ENCODE results near the gene ABCB7. TPM values are rescaled to one million over a fixed set of nuclear protein-coding genes. Genes with fewer than 3 reads are reported as not detected.
A peak's percentile ranks its signal among the peaks of the same experiment; 100 is the strongest.

ABCB7 gene
- total RNA-seq, 6 experiments from 2014 or later = 14.6 to 24.5 (median 19.8) TPM

DNA sequence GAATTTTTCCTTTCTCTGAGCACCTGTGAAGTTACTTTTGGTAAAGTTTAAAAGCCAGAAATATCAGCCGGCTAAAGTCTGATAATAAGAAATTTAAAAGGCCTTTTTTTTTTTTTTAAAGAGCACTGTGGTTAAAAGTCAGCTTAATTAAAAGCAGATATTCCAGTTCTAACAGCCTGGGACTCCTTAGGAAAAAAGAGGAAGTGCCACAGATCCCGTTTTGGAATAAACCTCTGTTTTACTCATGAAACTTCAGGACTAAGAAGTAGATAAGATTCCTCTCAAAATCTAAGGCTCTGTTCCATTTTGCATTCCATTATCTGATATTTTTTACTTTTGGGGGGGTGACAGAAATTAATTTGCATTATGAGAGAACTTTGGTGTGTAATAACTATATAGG, 37.8 kb downstream of the ABCB7 start:
- Histone ChIP-seq H3K27ac (no peak overlapping the region), H3K27me3 (no peaks in the 10 kb centered on the region), H3K4me1 (no peaks in the 10 kb centered on the region), H3K4me3 (no peak overlapping the region), H3K9me3 (no peaks in the 10 kb centered on the region), H3K36me3 (no peaks in the 10 kb centered on the region)
- 44% methylated on average over 2 of the region's 2 CpGs for WGBS (ENCODE audit: insufficient coverage, low coverage, low lambda C conversion rate, missing lambda C conversion rate)
- ATAC-seq (no peak), DNase-seq (no peak)
- TF ChIP-seq POLR2A (IDR thresholded peaks at IDR 0.05) = no peak
- TF ChIP-seq, protein P1, sequence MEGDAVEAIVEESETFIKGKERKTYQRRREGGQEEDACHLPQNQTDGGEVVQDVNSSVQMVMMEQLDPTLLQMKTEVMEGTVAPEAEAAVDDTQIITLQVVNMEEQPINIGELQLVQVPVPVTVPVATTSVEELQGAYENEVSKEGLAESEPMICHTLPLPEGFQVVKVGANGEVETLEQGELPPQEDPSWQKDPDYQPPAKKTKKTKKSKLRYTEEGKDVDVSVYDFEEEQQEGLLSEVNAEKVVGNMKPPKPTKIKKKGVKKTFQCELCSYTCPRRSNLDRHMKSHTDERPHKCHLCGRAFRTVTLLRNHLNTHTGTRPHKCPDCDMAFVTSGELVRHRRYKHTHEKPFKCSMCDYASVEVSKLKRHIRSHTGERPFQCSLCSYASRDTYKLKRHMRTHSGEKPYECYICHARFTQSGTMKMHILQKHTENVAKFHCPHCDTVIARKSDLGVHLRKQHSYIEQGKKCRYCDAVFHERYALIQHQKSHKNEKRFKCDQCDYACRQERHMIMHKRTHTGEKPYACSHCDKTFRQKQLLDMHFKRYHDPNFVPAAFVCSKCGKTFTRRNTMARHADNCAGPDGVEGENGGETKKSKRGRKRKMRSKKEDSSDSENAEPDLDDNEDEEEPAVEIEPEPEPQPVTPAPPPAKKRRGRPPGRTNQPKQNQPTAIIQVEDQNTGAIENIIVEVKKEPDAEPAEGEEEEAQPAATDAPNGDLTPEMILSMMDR (IDR thresholded peaks at IDR 0.05) = no peak
- intact Hi-C loops (cut with DNase I) = no loop called here

DNA sequence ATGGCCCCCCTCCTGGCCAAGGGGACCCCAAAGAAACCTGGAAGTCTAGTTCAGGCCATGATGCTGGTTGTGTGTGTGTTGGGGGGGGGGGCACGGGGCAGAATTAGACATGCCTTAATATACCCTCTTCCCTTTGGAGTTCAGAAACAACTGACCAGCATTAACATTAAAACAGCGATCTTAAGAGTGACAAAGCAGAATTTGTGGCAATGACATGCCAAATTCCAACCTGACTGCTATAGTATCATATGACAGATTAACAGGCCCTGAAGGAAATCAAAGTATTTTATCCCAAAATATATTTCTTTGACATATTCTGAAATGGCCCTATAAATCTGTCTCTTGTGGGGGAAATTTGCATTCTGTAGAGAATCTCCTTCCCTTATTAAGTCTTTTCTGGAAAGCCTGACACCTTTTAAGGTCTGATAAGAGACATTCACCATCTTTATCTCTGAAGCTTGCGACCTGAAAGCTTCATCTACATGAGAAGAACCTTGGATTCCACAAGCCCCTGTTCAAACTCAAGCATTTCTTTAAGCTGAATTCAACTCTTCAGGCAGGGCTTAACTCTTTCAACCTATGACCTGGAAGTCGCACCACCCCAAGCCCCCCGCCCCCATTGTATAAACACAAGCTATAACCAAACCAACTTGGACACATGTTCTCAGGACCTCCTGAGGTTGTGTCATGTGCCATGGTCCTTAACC, 40.2 kb downstream of the ABCB7 start:
- DNase-seq = no peak
- no peak overlapping the region for H3K27ac ChIP-seq
- no peaks in the 10 kb centered on the region for H3K27me3 ChIP-seq
- H3K9me3 ChIP-seq = no peaks in the 10 kb centered on the region
- no peaks in the 10 kb centered on the region for H3K36me3 ChIP-seq
- intact Hi-C loops (cut with DNase I) = no loop called here
- TF ChIP-seq, protein P1 (IDR thresholded peaks at IDR 0.05) = no peak
- TF ChIP-seq POLR2A (IDR thresholded peaks at IDR 0.05) = no peak
- no peak for ATAC-seq
- no peaks in the 10 kb centered on the region for H3K4me1 ChIP-seq
- H3K4me3 ChIP-seq = no peak overlapping the region
- WGBS (ENCODE audit: insufficient coverage, low coverage, low lambda C conversion rate, missing lambda C conversion rate) = 64% methylated on average over 1 of the region's 5 CpGs

DNA sequence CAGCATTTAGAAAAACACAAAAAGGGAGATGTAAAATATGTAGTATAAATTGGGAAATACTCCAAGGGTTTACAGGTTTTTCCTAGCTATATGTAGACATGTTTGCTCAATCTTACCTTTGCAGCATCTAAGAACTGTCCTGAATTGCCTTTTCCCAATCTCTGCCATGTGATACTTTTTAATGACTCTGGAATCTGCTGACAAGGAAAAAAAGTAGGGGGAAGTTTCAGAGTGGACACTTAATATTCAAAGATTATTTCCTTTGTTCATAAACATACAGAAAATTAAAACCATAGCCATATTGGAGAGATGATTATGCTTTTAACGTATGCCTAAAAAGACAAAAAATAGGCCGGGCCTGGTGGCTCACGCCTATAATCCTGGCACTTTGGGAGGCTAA, 41.4 kb downstream of the ABCB7 start:
- intact Hi-C loops (cut with DNase I) = no loop called here
- TF ChIP-seq POLR2A (IDR thresholded peaks at IDR 0.05) = no peak
- Histone ChIP-seq H3K4me1 (no peaks in the 10 kb centered on the region), H3K27me3 (no peaks in the 10 kb centered on the region), H3K27ac (no peak overlapping the region), H3K36me3 (no peaks in the 10 kb centered on the region), H3K9me3 (no peaks in the 10 kb centered on the region), H3K4me3 (no peak overlapping the region)
- 46% methylated on average over 3 of the region's 3 CpGs for WGBS (ENCODE audit: insufficient coverage, low coverage, low lambda C conversion rate, missing lambda C conversion rate)
- DNase-seq = no peak
- no peak for ATAC-seq

DNA sequence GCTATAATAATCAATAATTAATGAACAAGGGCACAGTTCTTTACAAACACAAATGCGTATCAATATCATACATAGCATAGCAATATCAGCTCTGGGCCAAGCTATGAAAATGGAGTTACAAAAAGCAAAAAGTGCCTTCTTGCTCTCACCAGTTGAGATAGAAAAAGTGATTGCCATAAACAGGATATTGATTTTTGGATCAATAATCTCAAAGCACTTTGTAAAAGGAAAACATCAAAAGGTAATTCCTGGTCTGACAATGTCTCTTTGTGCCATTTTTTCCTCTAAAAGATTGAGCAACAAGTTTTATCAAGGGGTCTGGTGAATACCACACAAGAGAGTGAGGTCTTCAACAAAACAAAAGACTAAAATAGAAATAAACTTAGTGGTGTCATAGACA, 42.4 kb downstream of the ABCB7 start:
- intact Hi-C loops (cut with DNase I) = no loop called here
- no peak for TF ChIP-seq POLR2A (IDR thresholded peaks at IDR 0.05)
- TF ChIP-seq, protein P1 (IDR thresholded peaks at IDR 0.05) = no peak
- ATAC-seq (no peak), DNase-seq (no peak)
- Histone ChIP-seq H3K9me3 (no peaks in the 10 kb centered on the region), H3K36me3 (no peaks in the 10 kb centered on the region), H3K4me1 (no peaks in the 10 kb centered on the region), H3K27me3 (no peaks in the 10 kb centered on the region), H3K27ac (no peak overlapping the region), H3K4me3 (no peak overlapping the region)
- WGBS (ENCODE audit: insufficient coverage, low coverage, low lambda C conversion rate, missing lambda C conversion rate) = 78% methylated on average over 1 of the region's 1 CpG

DNA sequence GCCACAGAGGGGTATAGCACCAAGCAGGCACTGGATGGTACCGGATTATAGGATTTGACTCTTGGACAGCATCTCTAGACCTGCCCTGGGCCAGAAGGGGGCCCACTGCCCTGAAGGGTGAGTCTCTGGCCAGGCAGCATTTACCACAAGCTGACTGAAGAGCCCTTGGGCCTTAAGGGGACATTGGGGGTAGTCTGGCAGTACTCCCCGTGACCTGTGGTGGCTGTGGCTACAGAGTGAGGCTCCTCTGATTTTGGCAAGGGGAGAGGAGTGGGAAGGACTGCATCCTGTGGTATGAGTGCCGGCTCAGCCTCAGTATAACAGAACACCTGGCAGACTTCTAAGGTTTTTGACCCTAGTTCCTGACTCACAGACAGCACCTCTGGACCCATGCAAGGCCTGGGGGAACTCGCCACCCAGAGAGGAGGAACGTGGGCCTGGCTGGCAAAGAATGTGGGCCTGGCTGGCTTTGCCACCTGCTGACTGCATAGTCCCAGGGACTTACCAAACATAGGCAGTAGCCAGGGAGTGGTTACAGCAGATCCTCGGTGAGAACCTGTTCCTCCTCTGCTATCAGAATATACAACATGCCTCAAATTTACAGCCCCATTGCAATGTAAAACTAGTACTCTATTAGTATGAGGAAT, 48.1 kb downstream of the ABCB7 start:
- no peaks in the 10 kb centered on the region for H3K27me3 ChIP-seq
- ATAC-seq (peak in 1 of 4 donors; percentile 62), DNase-seq (peak in 1 of 3 donors; percentile 19)
- no peak for TF ChIP-seq POLR2A (IDR thresholded peaks at IDR 0.05)
- TF ChIP-seq, protein P1 (IDR thresholded peaks at IDR 0.05) = no peak
- 67% methylated on average over 1 of the region's 6 CpGs for WGBS (ENCODE audit: insufficient coverage, low coverage, low lambda C conversion rate, missing lambda C conversion rate)
- no peaks in the 10 kb centered on the region for H3K9me3 ChIP-seq
- no peak overlapping the region for H3K4me3 ChIP-seq
- H3K27ac ChIP-seq = no peak overlapping the region
- no peaks in the 10 kb centered on the region for H3K4me1 ChIP-seq
- no peaks in the 10 kb centered on the region for H3K36me3 ChIP-seq
- intact Hi-C loops (cut with DNase I) = no loop called here
